Endometrial microvascular endothelial cells (primary cell): ENCODE results near the gene GRIK5. TPM values are rescaled to one million over a fixed set of nuclear protein-coding genes. Genes with fewer than 3 reads are reported as not detected.

Experiments
- in situ Hi-C: cut with HindIII; loops from 2 replicates; pipeline ENCODE4 v1.10.0; 2017; ENCODE audit warnings: low sequenced_read_pairs, low pct_unique_long_range_greater_than_20kb; ENCODE audit errors: inconsistent ontology term
- total RNA-seq: library from RNA; depleted of rRNA; stranded (reverse); fragments of >200 nt; gene quantifications from one replicate; pipeline ENCODE4 v1.2.3, GENCODE V29; 2015; ENCODE audit errors: inconsistent ontology term

The GRIK5 gene
- total RNA-seq, 1 donor from 2014 or later: not detected

GRCh38 chr19:42096255-42096837, 26.3 kb upstream of the GRIK5 start:
- in situ Hi-C loops: no loop called here

GRCh38 chr19:42095814-42096230, 25.8 kb upstream of the GRIK5 start:
- in situ Hi-C loops: no loop called here

- in situ Hi-C loops: no loop called here
Observed at GRCh38 chr19:42095142-42095813, 25.3 kb upstream of the GRIK5 start.

GRCh38 chr19:42093926-42094325, 23.9 kb upstream of the GRIK5 start:
- in situ Hi-C loops: no loop called here

GRCh38 chr19:42093505-42093904, 23.5 kb upstream of the GRIK5 start:
- in situ Hi-C loops: no loop called here

GRCh38 chr19:42092350-42092749, 22.3 kb upstream of the GRIK5 start:
- in situ Hi-C loops: no loop called here

- in situ Hi-C loops: no loop called here
Observed at GRCh38 chr19:42091742-42092141, 21.7 kb upstream of the GRIK5 start.

- in situ Hi-C loops: no loop called here
Observed at GRCh38 chr19:42091300-42091699, 21.3 kb upstream of the GRIK5 start.

- in situ Hi-C loops: no loop called here
Observed at GRCh38 chr19:42090672-42091071, 20.7 kb upstream of the GRIK5 start.

- in situ Hi-C loops: no loop called here
Observed at GRCh38 chr19:42089772-42090171, 19.8 kb upstream of the GRIK5 start.

- in situ Hi-C loops: no loop called here
Observed at GRCh38 chr19:42089191-42089750, 19.3 kb upstream of the GRIK5 start.

- in situ Hi-C loops: no loop called here
Observed at GRCh38 chr19:42088471-42089190, 18.6 kb upstream of the GRIK5 start.

- in situ Hi-C loops: no loop called here
Observed at GRCh38 chr19:42086770-42087550, 17.0 kb upstream of the GRIK5 start.

GRCh38 chr19:42086188-42086736, 16.3 kb upstream of the GRIK5 start:
- in situ Hi-C loops: no loop called here

GRCh38 chr19:42083537-42083936, 13.5 kb upstream of the GRIK5 start:
- in situ Hi-C loops: no loop called here

- in situ Hi-C loops: no loop called here
Observed at GRCh38 chr19:42081584-42082203, 11.7 kb upstream of the GRIK5 start.

GRCh38 chr19:42080764-42081375, 10.9 kb upstream of the GRIK5 start:
- in situ Hi-C loops: no loop called here
